HG03103 (cell line): ENCODE data around the gene TENM3.
"Not testable (repeated sequence)": the region's sequence is repeated elsewhere in the genome, so short reads cannot be mapped to it uniquely, and the experiment has no call there.

Source experiments
- ATAC-seq: cut with Tn5 transposase; IDR thresholded peaks from one replicate; pipeline ENCODE4 v1.9.1; 2021; ENCODE audit warnings: low read depth; ENCODE audit not compliant: unreplicated experiment

TENM3 gene

GRCh38 chr4:182243204-182243603 lies at the start of gene TENM3:
Gene TENM3 (plus strand): TSS chr4:182243402. CDS start chr4:182324021, 80,619 bp downstream.
- ATAC-seq, result not testable (repeated sequence)

DNA sequence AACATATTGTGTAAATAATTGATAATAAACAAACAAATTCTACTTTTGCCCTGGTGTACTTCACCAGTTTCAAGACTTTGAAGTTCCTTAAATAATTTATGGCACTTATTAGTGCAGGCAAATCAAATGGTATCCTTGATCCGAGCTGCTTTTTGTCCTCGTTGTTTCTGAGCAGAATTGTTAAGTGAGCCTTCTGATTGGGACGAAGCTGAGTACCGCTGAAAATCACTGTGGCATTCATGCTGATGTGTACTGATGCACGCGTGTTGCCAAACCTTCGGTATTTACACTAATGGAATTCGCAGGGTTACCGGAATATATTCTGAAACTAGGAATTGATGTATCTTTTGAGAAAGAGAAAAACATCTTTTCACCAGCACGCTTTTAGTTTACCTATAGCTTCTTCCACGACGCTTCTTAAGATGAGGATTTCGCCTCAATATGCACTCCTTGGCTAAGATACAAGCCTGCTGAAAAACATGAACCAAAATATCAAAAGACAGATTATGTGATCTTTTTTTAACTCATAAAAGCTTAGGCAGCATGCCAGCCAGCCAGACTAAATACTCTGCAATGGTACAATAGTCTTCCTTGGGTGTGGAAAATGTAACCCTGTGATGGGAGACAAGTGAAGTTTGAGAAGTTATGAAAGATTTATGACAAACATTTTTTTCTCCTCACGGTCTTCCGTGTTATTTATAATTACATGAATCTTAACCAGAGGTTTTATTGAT lies 48.9 kb upstream of the TENM3 start:
- ATAC-seq, result no peak

GRCh38 chr4:182197611-182198010 lies 45.6 kb upstream of the TENM3 start:
- no peak for ATAC-seq

- no peak for ATAC-seq
These were observed 41.3 kb upstream of the TENM3 start for GRCh38 chr4:182201871-182202270.

DNA sequence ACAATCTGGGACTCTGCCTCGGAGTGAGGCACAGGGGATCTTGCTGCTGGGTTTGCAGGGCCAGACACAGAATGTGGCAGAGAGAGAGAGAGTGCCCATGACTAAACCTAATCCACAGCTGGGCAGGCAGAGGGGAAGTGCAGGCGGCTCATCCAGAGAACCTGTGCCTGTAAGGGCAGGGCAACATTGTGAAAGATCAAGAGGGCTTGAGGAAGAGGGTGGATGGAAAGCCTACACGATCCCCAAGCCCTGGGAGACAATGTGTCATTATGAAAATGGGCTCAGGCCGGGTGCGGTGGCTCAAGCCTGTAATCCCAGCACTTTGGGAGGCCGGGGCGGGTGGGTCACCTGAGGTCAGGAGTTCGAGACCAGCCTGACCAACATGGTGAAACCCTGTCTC lies 40.6 kb upstream of the TENM3 start:
- no peak for ATAC-seq

DNA sequence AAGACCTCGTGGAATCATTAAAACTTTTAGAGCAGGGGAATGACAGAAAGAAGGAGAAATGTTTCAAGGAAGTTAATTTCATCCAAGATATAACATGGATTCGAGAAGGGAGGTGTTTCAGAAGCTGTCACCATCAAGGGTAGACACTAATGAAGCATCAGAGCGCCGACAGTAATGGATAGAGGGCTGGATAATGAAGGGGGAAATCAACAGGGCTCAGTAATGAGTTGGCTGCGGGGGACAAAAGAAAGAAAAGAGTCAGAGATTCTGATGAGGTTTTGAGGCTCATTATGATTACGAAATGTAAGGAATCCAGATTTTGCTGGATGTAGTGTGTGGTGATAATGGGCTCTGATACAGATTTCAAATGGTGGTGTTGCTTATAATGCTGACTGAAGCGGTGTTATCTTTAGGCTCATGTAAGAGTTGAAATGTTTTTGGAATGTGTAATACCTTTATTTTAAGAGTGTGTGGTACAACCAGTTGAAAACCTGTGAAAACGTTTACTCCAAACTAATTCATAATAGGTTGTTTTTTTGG lies 39.3 kb upstream of the TENM3 start:
- no peak for ATAC-seq

GRCh38 chr4:182205306-182205705 lies 37.9 kb upstream of the TENM3 start:
- ATAC-seq, result no peak

- ATAC-seq, result no peak
These were observed 36.9 kb upstream of the TENM3 start for GRCh38 chr4:182206266-182206665.

DNA sequence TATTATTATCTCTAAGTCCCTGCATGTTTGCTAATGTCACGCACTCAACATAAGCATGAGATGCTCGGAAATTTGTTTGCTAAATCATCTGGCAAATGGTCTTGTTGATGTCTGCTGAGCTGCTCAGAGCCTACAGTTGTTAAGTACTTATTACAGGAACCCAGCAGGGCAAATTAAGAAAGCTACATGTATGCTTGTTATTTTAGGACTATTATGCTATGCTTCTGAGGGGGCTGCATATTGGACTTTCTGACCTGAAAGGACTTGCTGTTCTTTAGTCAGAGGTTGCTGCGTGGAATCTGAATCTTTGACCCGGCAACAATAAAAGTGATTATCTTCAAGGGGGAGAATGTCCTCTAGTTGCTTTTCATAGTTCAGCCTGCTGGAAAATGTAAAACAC lies 36.3 kb upstream of the TENM3 start:
- no peak for ATAC-seq

GRCh38 chr4:182207830-182208396 lies 35.3 kb upstream of the TENM3 start:
- no peak for ATAC-seq

- no peak for ATAC-seq
These were observed 34.6 kb upstream of the TENM3 start for GRCh38 chr4:182208526-182209050.

DNA sequence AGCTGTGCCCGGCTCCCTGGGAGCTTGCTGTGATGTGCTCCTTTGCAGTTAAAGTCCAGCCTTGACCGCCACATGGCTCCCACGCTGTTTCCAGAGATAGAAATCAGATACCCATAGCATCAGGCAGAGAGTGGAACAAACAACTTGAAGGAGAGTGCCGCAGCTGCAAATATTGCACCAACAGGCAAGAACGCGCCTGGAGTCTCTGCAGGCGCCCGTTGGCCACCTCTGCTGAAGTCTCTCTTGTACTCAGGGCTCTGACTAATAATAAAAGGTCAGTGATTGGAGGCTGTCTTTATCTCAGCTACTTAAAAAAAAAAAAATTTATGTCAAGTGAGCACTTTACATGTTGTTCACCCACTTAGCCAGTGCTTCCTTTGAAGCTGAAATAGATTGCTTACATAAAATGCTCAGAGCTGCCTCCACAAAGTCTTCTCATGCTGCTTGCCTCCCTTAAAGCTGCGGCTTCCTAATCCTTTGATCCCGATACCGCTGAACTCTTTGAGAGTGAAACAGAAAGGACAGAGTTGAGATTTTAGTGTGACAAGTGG lies 30.9 kb upstream of the TENM3 start:
- ATAC-seq, result no peak

DNA sequence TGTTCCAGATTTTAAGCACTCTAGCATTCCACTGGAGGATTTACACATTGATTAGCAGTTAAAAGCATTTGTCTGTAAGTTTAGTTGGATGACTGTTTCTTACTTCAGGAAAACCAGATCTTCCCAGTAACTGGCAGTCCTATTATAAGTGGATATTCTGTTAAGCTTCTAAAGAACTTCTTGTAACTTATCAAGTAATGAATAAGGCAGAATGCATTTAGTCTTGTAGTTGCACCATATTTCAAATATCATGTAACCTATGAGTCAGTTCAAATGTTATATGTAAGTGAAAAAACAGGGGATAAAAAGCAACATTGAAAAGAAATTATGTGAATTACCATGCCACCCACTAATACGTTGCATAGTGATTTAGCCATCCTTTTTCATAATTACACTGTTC lies 30.2 kb upstream of the TENM3 start:
- no peak for ATAC-seq

GRCh38 chr4:182215148-182215547 lies 28.1 kb upstream of the TENM3 start:
- no peak for ATAC-seq

DNA sequence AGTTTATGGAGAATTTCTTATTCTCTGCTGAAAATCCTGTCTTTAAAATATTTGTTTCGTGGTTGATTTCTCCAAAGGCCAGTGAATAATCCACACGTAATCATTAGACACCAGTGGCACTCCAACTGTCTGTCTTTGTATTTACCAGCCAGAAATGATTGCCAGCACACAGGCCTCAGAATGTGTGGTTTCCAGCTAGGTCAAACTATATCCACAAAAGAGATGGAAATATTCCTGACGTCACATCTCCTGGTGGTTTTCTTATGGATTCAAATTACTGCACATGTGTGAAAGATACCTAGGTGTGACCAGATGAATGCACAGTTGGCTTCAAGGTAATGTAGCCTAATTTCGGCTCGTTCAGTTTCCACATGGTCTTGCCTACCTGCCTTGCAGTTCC lies 27.2 kb upstream of the TENM3 start:
- no peak for ATAC-seq

GRCh38 chr4:182219411-182220056 lies 23.7 kb upstream of the TENM3 start:
- no peak for ATAC-seq

DNA sequence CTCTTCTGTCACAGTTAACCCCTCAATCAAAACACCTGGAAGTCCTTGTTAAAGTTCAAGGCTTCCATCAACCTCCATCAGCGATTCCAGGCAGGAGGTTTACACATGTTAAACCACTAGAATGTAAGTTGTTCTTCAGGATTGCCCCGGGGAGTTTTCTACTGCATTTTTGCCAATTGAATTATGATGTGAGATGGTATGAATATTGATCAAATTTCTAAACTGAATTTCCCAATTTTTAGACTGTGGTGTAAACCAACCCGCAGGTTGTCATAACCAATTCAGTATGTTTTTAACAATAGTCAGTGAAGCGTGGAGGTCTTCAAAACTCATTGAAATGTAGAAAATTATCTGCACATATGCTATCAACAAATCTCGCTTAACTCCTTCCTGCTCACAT lies 21.2 kb upstream of the TENM3 start:
- ATAC-seq, result no peak

DNA sequence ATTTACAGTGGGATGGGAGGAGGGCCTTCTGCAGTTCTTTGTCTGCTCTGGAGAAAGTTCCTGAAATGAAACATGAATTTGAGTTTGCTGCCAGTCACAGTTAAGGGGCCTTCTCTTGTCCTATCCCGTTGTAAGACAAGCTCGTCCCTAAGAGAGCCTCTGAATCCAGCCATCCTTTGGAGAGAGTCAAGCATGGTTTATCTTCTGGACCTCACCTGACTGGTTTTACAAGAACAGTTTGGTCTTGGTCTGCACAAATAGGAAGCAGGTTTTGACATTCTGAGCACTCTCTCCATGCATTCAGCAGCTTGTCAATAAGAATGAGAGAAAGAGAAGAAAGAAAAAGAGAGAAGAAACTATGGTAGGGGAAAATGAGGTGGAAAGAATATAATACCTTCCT lies 20.4 kb upstream of the TENM3 start:
- no peak for ATAC-seq

DNA sequence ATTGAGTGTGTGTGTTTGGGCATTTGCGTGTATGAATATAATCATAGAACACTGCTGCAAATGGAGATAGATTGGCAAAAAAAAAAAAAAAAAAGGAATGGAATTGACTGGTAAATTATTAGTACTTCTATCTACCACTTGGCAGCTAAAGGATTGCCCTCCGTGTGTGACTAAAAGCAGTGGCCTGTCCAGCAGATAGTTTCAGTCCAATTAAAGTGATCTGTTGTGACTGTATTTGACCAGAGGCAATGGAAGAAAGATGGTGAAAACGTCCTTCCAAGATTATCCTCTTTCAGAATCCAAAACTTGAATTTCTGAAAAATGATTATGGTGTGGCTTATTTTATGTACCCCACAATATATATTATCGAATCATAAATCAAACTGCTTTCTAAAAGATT lies 19.5 kb upstream of the TENM3 start:
- no peak for ATAC-seq

DNA sequence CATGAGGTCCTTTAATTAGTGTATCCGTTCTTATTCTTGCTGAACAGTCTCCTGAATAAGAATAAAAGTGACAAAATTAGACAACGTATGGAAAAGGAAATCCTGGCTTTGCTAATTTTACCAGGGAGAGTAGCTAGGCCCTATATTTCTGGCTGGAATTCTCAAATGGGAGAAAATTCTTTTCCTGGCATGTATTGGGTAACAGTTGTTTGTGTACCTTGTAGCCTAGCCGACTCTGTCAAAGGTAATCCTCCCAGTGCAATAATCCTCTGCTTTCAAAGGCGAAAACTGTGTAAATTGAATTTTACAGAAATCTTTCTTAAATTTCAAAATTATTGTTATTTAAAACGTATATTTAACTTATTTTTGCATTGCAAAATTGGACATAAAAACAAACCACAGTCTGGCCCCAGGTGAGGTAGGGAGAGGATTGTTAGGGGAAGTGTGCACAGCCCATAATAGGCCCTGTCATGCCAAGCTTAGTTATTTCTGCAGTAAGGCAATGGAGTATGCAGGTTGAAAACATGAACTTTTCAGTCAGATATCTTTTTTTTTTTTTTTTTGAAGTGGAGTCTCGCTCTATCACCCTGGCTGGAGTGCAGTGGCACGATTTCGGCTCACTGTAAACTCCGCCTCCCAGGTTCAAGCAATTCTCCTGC lies 18.9 kb upstream of the TENM3 start:
- ATAC-seq, result no peak
